CD4-positive, alpha-beta memory T cell (primary cell): ENCODE measurements around the gene RABL3. TPM values are rescaled to one million over a fixed set of nuclear protein-coding genes. Genes with fewer than 3 reads are reported as not detected.

Source experiments
- CTCF ChIA-PET: fragments of 350-600 bp; sonication (Branson Sonifier 250); formaldehyde crosslinking; loops from one replicate; lab custom pipeline; 2021; ENCODE audit warnings: inconsistent platforms; ENCODE audit not compliant: partially characterized antibody; lab: Charles Lee
- POLR2A ChIA-PET: fragments of 350-600 bp; sonication (Branson Sonifier 250); formaldehyde crosslinking; loops from one replicate; lab custom pipeline; 2021; ENCODE audit not compliant: partially characterized antibody; lab: Charles Lee
- DNase-seq, 5 donors: peaks; one replicate each; pipeline versions ENCODE4 v3.0.0 to v3.0.0-alpha.2; 2020 to 2022; ENCODE audit warnings: mixed read lengths in 1 of 5
- H3K27ac ChIP-seq: one replicate; pipeline ENCODE4 v1.7.0; 2013; ENCODE audit warnings: low read depth, low read length
- H3K27me3 ChIP-seq: 2 replicates; pipeline ENCODE4 v1.7.0; 2013; ENCODE audit warnings: mild to moderate bottlenecking, low read length, moderate library complexity; ENCODE audit not compliant: insufficient read depth
- H3K36me3 ChIP-seq: 2 replicates; pipeline ENCODE4 v1.7.0; 2013; ENCODE audit warnings: mild to moderate bottlenecking, low read length, moderate library complexity; ENCODE audit not compliant: insufficient read depth
- H3K4me1 ChIP-seq: 2 replicates; pipeline ENCODE4 v1.7.0; 2013; ENCODE audit warnings: mild to moderate bottlenecking, low read length, moderate library complexity; ENCODE audit not compliant: insufficient read depth
- H3K4me3 ChIP-seq, 2 donors: one replicate each; pipeline ENCODE4 v1.7.0; 2013; ENCODE audit warnings: low read length in 2 of 2, mild to moderate bottlenecking in 1 of 2
- H3K9me3 ChIP-seq, 2 donors: one replicate each; pipeline ENCODE4 v1.7.0; 2013; ENCODE audit warnings: low read length in 2 of 2, control low read depth in 1 of 2; ENCODE audit not compliant: control insufficient read depth in 1 of 2
- H3K27ac Mint-ChIP-seq, 7 donors: one replicate each; pipeline ENCODE4 v1.8.0; 2020 to 2021; ENCODE audit warnings: mixed read lengths in 7 of 7, mild to moderate bottlenecking in 6 of 7, inconsistent platforms in 3 of 7, moderate library complexity in 3 of 7
- H3K27me3 Mint-ChIP-seq, 2 donors: one replicate each; pipeline ENCODE4 v1.8.0; 2020 to 2021; ENCODE audit warnings: mixed read lengths in 2 of 2
- H3K36me3 Mint-ChIP-seq, 2 donors: one replicate each; pipeline ENCODE4 v1.8.0; 2020 to 2021; ENCODE audit warnings: mixed read lengths in 2 of 2, inconsistent platforms in 1 of 2, mild to moderate bottlenecking in 1 of 2
- H3K4me1 Mint-ChIP-seq, 4 donors: one replicate each; pipeline ENCODE4 v1.8.0; 2020 to 2021; ENCODE audit warnings: mixed read lengths in 4 of 4, mild to moderate bottlenecking in 1 of 4
- H3K4me3 Mint-ChIP-seq, 8 donors: one replicate each; pipeline ENCODE4 v1.8.0; 2020 to 2021; ENCODE audit warnings: mixed read lengths in 8 of 8, mild to moderate bottlenecking in 7 of 8, moderate library complexity in 6 of 8, inconsistent platforms in 3 of 8
- H3K9me3 Mint-ChIP-seq, 8 donors: one replicate each; pipeline ENCODE4 v1.8.0; 2020 to 2021; ENCODE audit warnings: mixed read lengths in 8 of 8, mild to moderate bottlenecking in 5 of 8, inconsistent platforms in 3 of 8, moderate library complexity in 1 of 8
- intact Hi-C: fragments of 100-400 bp; cut with micrococcal nuclease; formaldehyde crosslinking; loops from one replicate; pipeline ENCODE4 v1.15.1; 2023
- polyA plus RNA-seq, 2 donors: library from polyadenylated mRNA; unstranded; fragments of 300-500 nt; fragmentation: Illumina TruSeq; gene quantifications; one replicate each; pipeline ENCODE4 v1.2.3, GENCODE V29; 2021
- total RNA-seq, 2 experiments: library from RNA; stranded (reverse); gene quantifications; one replicate each; pipeline ENCODE4 v1.2.3, GENCODE V29; 2021

RABL3 gene
- total and polyA plus RNA-seq, 4 experiments from 2014 or later, result 31.9 to 37.4 (median 33.9) TPM

GRCh38 chr3:120710369-120710768 lies 31.9 kb downstream of the RABL3 start:
- no peaks in the 10 kb centered on the region for H3K4me1 ChIP-seq
- Mint-ChIP-seq H3K27me3 (no peaks in the 10 kb centered on the region), H3K4me1 (peaks cover 4 to 13% (median 5%) of the 10 kb centered on the region in 4 donors), H3K9me3 (no peaks in the 10 kb centered on the region), H3K4me3 (no peak overlapping the region), H3K36me3 (peaks cover 24 to 36% of the 10 kb centered on the region in 2 donors), H3K27ac (no peak overlapping the region)
- POLR2A ChIA-PET, result interaction anchor here (0.7 to 2.4 kb wide), 3 partner anchors 8 to 32 kb away, joined by 3 to 6 read pairs (median 3); partner anchors contain the start of genes GTF2E1 and RABL3
- intact Hi-C loops, result loop anchor here (10.0 kb wide), 1 partner anchor 146 kb away; no protein-coding TSS in a partner anchor
- CTCF ChIA-PET, result no interaction called here
- H3K27ac ChIP-seq, result no peak overlapping the region
- H3K36me3 ChIP-seq, result peaks cover 5% of the 10 kb centered on the region
- no peak overlapping the region for H3K4me3 ChIP-seq
- H3K9me3 ChIP-seq, result no peaks in the 10 kb centered on the region
- no peak for DNase-seq
- no peaks in the 10 kb centered on the region for H3K27me3 ChIP-seq

GRCh38 chr3:120708408-120708807 lies 33.9 kb downstream of the RABL3 start:
- CTCF ChIA-PET, result no interaction called here
- Histone ChIP-seq H3K9me3 (peaks cover 0 to 3% of the 10 kb centered on the region in 2 donors), H3K27me3 (no peaks in the 10 kb centered on the region), H3K4me1 (no peaks in the 10 kb centered on the region), H3K27ac (no peak overlapping the region), H3K36me3 (peaks cover 9% of the 10 kb centered on the region), H3K4me3 (no peak overlapping the region)
- H3K27ac Mint-ChIP-seq, result peak overlapping the region in 2 of 7 donors; percentile 8 to 13
- peaks cover 2 to 10% (median 4%) of the 10 kb centered on the region in 4 donors for H3K4me1 Mint-ChIP-seq
- intact Hi-C loops, result loop anchor here (5.0 kb wide), 1 partner anchor 34 kb away; the partner anchor contains the start of genes GTF2E1 and RABL3
- no peaks in the 10 kb centered on the region for H3K27me3 Mint-ChIP-seq
- DNase-seq, result no peak
- peaks cover 35 to 45% of the 10 kb centered on the region in 2 donors for H3K36me3 Mint-ChIP-seq
- POLR2A ChIA-PET, result interaction anchor here (2.4 kb wide), 1 partner anchor 11 kb away, joined by 6 read pairs; no protein-coding TSS in a partner anchor
- no peak overlapping the region for H3K4me3 Mint-ChIP-seq
- H3K9me3 Mint-ChIP-seq, result peaks cover 0 to 7% (median 4%) of the 10 kb centered on the region in 8 donors

- Mint-ChIP-seq H3K27ac (peak overlapping the region in 4 of 7 donors; percentile 10 to 54 (median 23)), H3K9me3 (peaks cover 0 to 12% (median 5%) of the 10 kb centered on the region in 8 donors), H3K4me1 (peaks cover 0 to 6% (median 3%) of the 10 kb centered on the region in 4 donors), H3K4me3 (no peak overlapping the region), H3K36me3 (peaks cover 45 to 55% of the 10 kb centered on the region in 2 donors), H3K27me3 (no peaks in the 10 kb centered on the region)
- Histone ChIP-seq H3K27ac (no peak overlapping the region), H3K27me3 (no peaks in the 10 kb centered on the region), H3K4me1 (no peaks in the 10 kb centered on the region), H3K36me3 (peaks cover 15% of the 10 kb centered on the region), H3K9me3 (peaks cover 0 to 3% of the 10 kb centered on the region in 2 donors), H3K4me3 (no peak overlapping the region)
- DNase-seq, result no peak
- intact Hi-C loops, result loop anchor here (5.0 kb wide), 1 partner anchor 35 kb away; the partner anchor contains the start of genes GTF2E1 and RABL3
- ChIA-PET POLR2A (interaction anchor here (1.1 to 1.6 kb wide), 2 partner anchors 37 to 111 kb away, joined by 3 read pairs; partner anchors contain the start of gene NDUFB4), CTCF (interaction anchor here (1.2 to 1.6 kb wide), 2 partner anchors 13 to 33 kb away, joined by 3 to 4 read pairs; no protein-coding TSS in a partner anchor)
These were observed 35.4 kb downstream of the RABL3 start for GRCh38 chr3:120706950-120707349.

- Histone ChIP-seq H3K9me3 (peaks cover 0 to 3% of the 10 kb centered on the region in 2 donors), H3K27me3 (no peaks in the 10 kb centered on the region), H3K36me3 (peaks cover 15% of the 10 kb centered on the region), H3K4me1 (no peaks in the 10 kb centered on the region), H3K4me3 (no peak overlapping the region), H3K27ac (no peak overlapping the region)
- Mint-ChIP-seq H3K4me3 (no peak overlapping the region), H3K9me3 (peaks cover 0 to 12% (median 5%) of the 10 kb centered on the region in 8 donors), H3K4me1 (peaks cover 0 to 6% (median 3%) of the 10 kb centered on the region in 4 donors), H3K36me3 (peaks cover 53 to 58% of the 10 kb centered on the region in 2 donors), H3K27ac (peak overlapping the region in 4 of 7 donors; percentile 10 to 39 (median 30)), H3K27me3 (no peaks in the 10 kb centered on the region)
- CTCF ChIA-PET, result no interaction called here
- POLR2A ChIA-PET, result interaction anchor here (1.1 to 1.6 kb wide), 2 partner anchors 38 to 110 kb away, joined by 3 read pairs; partner anchors contain the start of gene NDUFB4
- DNase-seq, result no peak
- intact Hi-C loops, result loop anchor here (5.0 kb wide), 1 partner anchor 36 kb away; the partner anchor contains the start of genes GTF2E1 and RABL3
These were observed 36.3 kb downstream of the RABL3 start for GRCh38 chr3:120705884-120706582.

GRCh38 chr3:120699333-120699732 lies 43.0 kb downstream of the RABL3 start:
- Mint-ChIP-seq H3K27me3 (no peaks in the 10 kb centered on the region), H3K9me3 (peaks cover 0 to 12% (median 4%) of the 10 kb centered on the region in 8 donors), H3K4me1 (peaks cover 0 to 2% (median under 1%) of the 10 kb centered on the region in 4 donors), H3K27ac (no peak overlapping the region), H3K4me3 (no peak overlapping the region), H3K36me3 (peaks cover 45 to 54% of the 10 kb centered on the region in 2 donors)
- H3K4me1 ChIP-seq, result no peaks in the 10 kb centered on the region
- ChIA-PET POLR2A (no interaction called here), CTCF (interaction anchor here (0.9 to 2.9 kb wide), 5 partner anchors 14 to 140 kb away, joined by 3 to 8 read pairs (median 3); no protein-coding TSS in a partner anchor)
- H3K27ac ChIP-seq, result no peak overlapping the region
- H3K27me3 ChIP-seq, result no peaks in the 10 kb centered on the region
- no peak overlapping the region for H3K4me3 ChIP-seq
- intact Hi-C loops, result no loop called here
- no peak for DNase-seq
- H3K9me3 ChIP-seq, result peaks cover 0 to 3% of the 10 kb centered on the region in 2 donors
- H3K36me3 ChIP-seq, result peaks cover 9% of the 10 kb centered on the region

- Mint-ChIP-seq H3K4me3 (no peak overlapping the region), H3K27ac (peak overlapping the region in 1 of 7 donors; percentile 70), H3K4me1 (peaks cover 0 to 2% (median 0%) of the 10 kb centered on the region in 4 donors), H3K27me3 (no peaks in the 10 kb centered on the region), H3K36me3 (peaks cover 37% of the 10 kb centered on the region in 2 donors), H3K9me3 (no peaks in the 10 kb centered on the region)
- no peak overlapping the region for H3K4me3 ChIP-seq
- DNase-seq, result no peak
- H3K4me1 ChIP-seq, result no peaks in the 10 kb centered on the region
- H3K27me3 ChIP-seq, result no peaks in the 10 kb centered on the region
- H3K36me3 ChIP-seq, result no peaks in the 10 kb centered on the region
- intact Hi-C loops, result no loop called here
- CTCF ChIA-PET, result interaction anchor here (1.9 kb wide), 1 partner anchor 14 kb away, joined by 4 read pairs; no protein-coding TSS in a partner anchor
- no peak overlapping the region for H3K27ac ChIP-seq
- POLR2A ChIA-PET, result no interaction called here
- H3K9me3 ChIP-seq, result no peaks in the 10 kb centered on the region
These were observed 48.7 kb downstream of the RABL3 start for GRCh38 chr3:120693439-120694171.
